CD8-positive, alpha-beta memory T cell (primary cell): ENCODE data around the gene MCC. TPM values are rescaled to one million over a fixed set of nuclear protein-coding genes. Genes with fewer than 3 reads are reported as not detected.
"Not testable (repeated sequence)": the region's sequence is repeated elsewhere in the genome, so short reads cannot be mapped to it uniquely, and the experiment has no call there.

Source experiments
- CTCF ChIA-PET: fragments of 350-600 bp; sonication (Branson Sonifier 250); formaldehyde crosslinking; loops from one replicate; lab custom pipeline; 2021; ENCODE audit warnings: antibody characterized with exemption; lab: Charles Lee
- POLR2A ChIA-PET: fragments of 350-600 bp; sonication (Branson Sonifier 250); formaldehyde crosslinking; loops from one replicate; lab custom pipeline; 2021; ENCODE audit warnings: antibody characterized with exemption; lab: Charles Lee
- DNase-seq, 5 donors: peaks; one replicate each; pipeline versions ENCODE4 v3.0.0 to v3.0.0-alpha.2; 2020 to 2022; ENCODE audit warnings: mixed read lengths in 1 of 5
- H3K27ac ChIP-seq: one replicate; pipeline ENCODE4 v1.7.0; 2013; ENCODE audit warnings: low read depth, mild to moderate bottlenecking, low read length, moderate library complexity
- H3K27me3 ChIP-seq: 2 replicates; pipeline ENCODE4 v1.7.0; 2013; ENCODE audit warnings: low read length, mild to moderate bottlenecking; ENCODE audit not compliant: insufficient read depth, poor library complexity, severe bottlenecking
- H3K36me3 ChIP-seq: 2 replicates; pipeline ENCODE4 v1.7.0; 2013; ENCODE audit warnings: mild to moderate bottlenecking, low read length, moderate library complexity; ENCODE audit not compliant: insufficient read depth
- H3K4me1 ChIP-seq: 2 replicates; pipeline ENCODE4 v1.7.0; 2013; ENCODE audit warnings: mild to moderate bottlenecking, low read length, moderate library complexity; ENCODE audit not compliant: insufficient read depth
- H3K4me3 ChIP-seq: 2 replicates; pipeline ENCODE4 v1.7.0; 2013; ENCODE audit warnings: mild to moderate bottlenecking, low read length
- H3K9me3 ChIP-seq: 2 replicates; pipeline ENCODE4 v1.7.0; 2013; ENCODE audit warnings: mild to moderate bottlenecking, low read length
- H3K27ac Mint-ChIP-seq, 8 donors: one replicate each; pipeline ENCODE4 v1.8.0; 2020 to 2021; ENCODE audit warnings: mixed read lengths in 8 of 8, mild to moderate bottlenecking in 6 of 8, inconsistent platforms in 3 of 8, moderate library complexity in 3 of 8
- H3K27me3 Mint-ChIP-seq, 2 donors: one replicate each; pipeline ENCODE4 v1.8.0; 2020 to 2021; ENCODE audit warnings: mixed read lengths in 2 of 2, mild to moderate bottlenecking in 1 of 2, moderate library complexity in 1 of 2
- H3K36me3 Mint-ChIP-seq, 3 donors: one replicate each; pipeline ENCODE4 v1.8.0; 2020 to 2021; ENCODE audit warnings: mixed read lengths in 3 of 3, inconsistent platforms in 1 of 3, mild to moderate bottlenecking in 1 of 3
- H3K4me1 Mint-ChIP-seq, 3 donors: one replicate each; pipeline ENCODE4 v1.8.0; 2020 to 2021; ENCODE audit warnings: mixed read lengths in 3 of 3, inconsistent platforms in 1 of 3, mild to moderate bottlenecking in 1 of 3
- H3K4me3 Mint-ChIP-seq, 7 donors: one replicate each; pipeline ENCODE4 v1.8.0; 2020 to 2021; ENCODE audit warnings: mixed read lengths in 7 of 7, mild to moderate bottlenecking in 6 of 7, moderate library complexity in 4 of 7, inconsistent platforms in 2 of 7
- H3K9me3 Mint-ChIP-seq, 5 donors: one replicate each; pipeline ENCODE4 v1.8.0; 2020 to 2022; ENCODE audit warnings: mixed read lengths in 5 of 5, mild to moderate bottlenecking in 3 of 5, moderate library complexity in 2 of 5, inconsistent platforms in 1 of 5
- polyA plus RNA-seq: library from polyadenylated mRNA; unstranded; fragments of 300-500 nt; fragmentation: Illumina TruSeq; gene quantifications from one replicate; pipeline ENCODE4 v1.2.3, GENCODE V29; 2021
- total RNA-seq, 2 experiments: library from RNA; stranded (reverse); gene quantifications; one replicate each; pipeline ENCODE4 v1.2.3, GENCODE V29; 2021

The MCC gene
- total and polyA plus RNA-seq, 3 experiments from 2014 or later, result 4.2 to 5.4 (median 4.9) TPM

GRCh38 chr5:113457106-113457505, 31.1 kb downstream of the MCC start:
- H3K9me3 ChIP-seq, H3K4me1 ChIP-seq, H3K4me3 Mint-ChIP-seq, H3K27me3 Mint-ChIP-seq, DNase-seq, H3K27me3 ChIP-seq, H3K4me1 Mint-ChIP-seq, POLR2A ChIA-PET, H3K36me3 Mint-ChIP-seq, H3K9me3 Mint-ChIP-seq, CTCF ChIA-PET, H3K27ac Mint-ChIP-seq, H3K36me3 ChIP-seq, H3K4me3 ChIP-seq, H3K27ac ChIP-seq: not testable (repeated sequence)

GRCh38 chr5:113452941-113453340, 35.3 kb downstream of the MCC start:
- no peak overlapping the region for H3K27ac Mint-ChIP-seq
- H3K4me1 Mint-ChIP-seq, result peaks cover 5 to 7% (median 5%) of the 10 kb centered on the region in 3 donors
- no peaks in the 10 kb centered on the region for H3K36me3 Mint-ChIP-seq
- H3K27ac ChIP-seq, result no peak overlapping the region
- no peaks in the 10 kb centered on the region for H3K4me1 ChIP-seq
- H3K36me3 ChIP-seq, result no peaks in the 10 kb centered on the region
- H3K27me3 Mint-ChIP-seq, result peaks cover 6 to 12% of the 10 kb centered on the region in 2 donors
- no peak overlapping the region for H3K4me3 Mint-ChIP-seq
- H3K4me3 ChIP-seq, result no peak overlapping the region
- DNase-seq, result no peak
- ChIA-PET POLR2A (no interaction called here), CTCF (no interaction called here)
- H3K9me3 Mint-ChIP-seq, result no peaks in the 10 kb centered on the region
- no peaks in the 10 kb centered on the region for H3K9me3 ChIP-seq
- no peaks in the 10 kb centered on the region for H3K27me3 ChIP-seq

GRCh38 chr5:113451797-113452196, 36.5 kb downstream of the MCC start:
- peaks cover 6 to 19% of the 10 kb centered on the region in 2 donors for H3K27me3 Mint-ChIP-seq
- no peaks in the 10 kb centered on the region for H3K9me3 ChIP-seq
- H3K4me3 Mint-ChIP-seq, result no peak overlapping the region
- no peaks in the 10 kb centered on the region for H3K36me3 ChIP-seq
- H3K4me1 ChIP-seq, result no peaks in the 10 kb centered on the region
- no peak for DNase-seq
- peaks cover 5 to 7% (median 5%) of the 10 kb centered on the region in 3 donors for H3K4me1 Mint-ChIP-seq
- CTCF ChIA-PET, result no interaction called here
- H3K27me3 ChIP-seq, result no peaks in the 10 kb centered on the region
- H3K27ac Mint-ChIP-seq, result no peak overlapping the region
- H3K27ac ChIP-seq, result no peak overlapping the region
- H3K4me3 ChIP-seq, result no peak overlapping the region
- POLR2A ChIA-PET, result no interaction called here
- H3K36me3 Mint-ChIP-seq, result no peaks in the 10 kb centered on the region
- H3K9me3 Mint-ChIP-seq, result no peaks in the 10 kb centered on the region

GRCh38 chr5:113450929-113451328, 37.3 kb downstream of the MCC start:
- Histone ChIP-seq H3K27ac (no peak overlapping the region), H3K36me3 (no peaks in the 10 kb centered on the region), H3K4me1 (no peaks in the 10 kb centered on the region), H3K4me3 (no peak overlapping the region), H3K9me3 (no peaks in the 10 kb centered on the region), H3K27me3 (no peaks in the 10 kb centered on the region)
- Mint-ChIP-seq H3K27me3 (peaks cover 3 to 26% of the 10 kb centered on the region in 2 donors), H3K27ac (peak overlapping the region in 2 of 8 donors; percentile 10 to 85), H3K9me3 (no peaks in the 10 kb centered on the region), H3K4me1 (peaks cover 5 to 7% (median 5%) of the 10 kb centered on the region in 3 donors), H3K36me3 (no peaks in the 10 kb centered on the region), H3K4me3 (no peak overlapping the region)
- ChIA-PET POLR2A (no interaction called here), CTCF (no interaction called here)
- DNase-seq, result no peak

- H3K4me3 Mint-ChIP-seq, result no peak overlapping the region
- Histone ChIP-seq H3K27ac (no peak overlapping the region), H3K9me3 (no peaks in the 10 kb centered on the region), H3K27me3 (no peaks in the 10 kb centered on the region), H3K4me1 (no peaks in the 10 kb centered on the region), H3K36me3 (no peaks in the 10 kb centered on the region), H3K4me3 (no peak overlapping the region)
- ChIA-PET POLR2A (no interaction called here), CTCF (no interaction called here)
- no peak for DNase-seq
- H3K27ac Mint-ChIP-seq, result no peak overlapping the region
- H3K9me3 Mint-ChIP-seq, result peaks cover 0 to 3% (median 2%) of the 10 kb centered on the region in 5 donors
- peaks cover 5 to 7% (median 5%) of the 10 kb centered on the region in 3 donors for H3K4me1 Mint-ChIP-seq
- no peaks in the 10 kb centered on the region for H3K36me3 Mint-ChIP-seq
- peaks cover 7 to 31% of the 10 kb centered on the region in 2 donors for H3K27me3 Mint-ChIP-seq
Measured at GRCh38 chr5:113450462-113450861, 37.8 kb downstream of the MCC start.

GRCh38 chr5:113448252-113448651, 40.0 kb downstream of the MCC start:
- Mint-ChIP-seq H3K36me3 (no peaks in the 10 kb centered on the region), H3K27ac (no peak overlapping the region), H3K9me3 (peaks cover 0 to 4% (median 2%) of the 10 kb centered on the region in 5 donors), H3K4me1 (peaks cover 5 to 7% (median 5%) of the 10 kb centered on the region in 3 donors), H3K4me3 (no peak overlapping the region), H3K27me3 (peaks cover 8 to 50% of the 10 kb centered on the region in 2 donors)
- Histone ChIP-seq H3K9me3 (no peaks in the 10 kb centered on the region), H3K27me3 (no peaks in the 10 kb centered on the region), H3K4me1 (no peaks in the 10 kb centered on the region), H3K36me3 (no peaks in the 10 kb centered on the region), H3K27ac (no peak overlapping the region), H3K4me3 (no peak overlapping the region)
- ChIA-PET POLR2A (no interaction called here), CTCF (no interaction called here)
- DNase-seq, result no peak

GRCh38 chr5:113447498-113448050, 40.7 kb downstream of the MCC start:
- Histone ChIP-seq H3K27me3 (no peaks in the 10 kb centered on the region), H3K27ac (no peak overlapping the region), H3K9me3 (no peaks in the 10 kb centered on the region), H3K4me3 (no peak overlapping the region), H3K4me1 (no peaks in the 10 kb centered on the region), H3K36me3 (no peaks in the 10 kb centered on the region)
- peak overlapping the region in 1 of 8 donors; percentile 22 for H3K27ac Mint-ChIP-seq
- H3K36me3 Mint-ChIP-seq, result no peaks in the 10 kb centered on the region
- H3K4me1 Mint-ChIP-seq, result peaks cover 5 to 7% (median 5%) of the 10 kb centered on the region in 3 donors
- ChIA-PET POLR2A (no interaction called here), CTCF (no interaction called here)
- H3K9me3 Mint-ChIP-seq, result peaks cover 0 to 4% (median 2%) of the 10 kb centered on the region in 5 donors
- peaks cover 12 to 56% of the 10 kb centered on the region in 2 donors for H3K27me3 Mint-ChIP-seq
- no peak overlapping the region for H3K4me3 Mint-ChIP-seq
- no peak for DNase-seq

GRCh38 chr5:113446358-113446927, 41.8 kb downstream of the MCC start:
- DNase-seq, result no peak
- Mint-ChIP-seq H3K4me1 (peaks cover 5 to 7% (median 5%) of the 10 kb centered on the region in 3 donors), H3K27ac (no peak overlapping the region), H3K27me3 (peaks cover 12 to 58% of the 10 kb centered on the region in 2 donors), H3K36me3 (no peaks in the 10 kb centered on the region), H3K4me3 (no peak overlapping the region), H3K9me3 (peaks cover 0 to 4% (median 2%) of the 10 kb centered on the region in 5 donors)
- Histone ChIP-seq H3K27me3 (no peaks in the 10 kb centered on the region), H3K27ac (no peak overlapping the region), H3K9me3 (no peaks in the 10 kb centered on the region), H3K4me1 (no peaks in the 10 kb centered on the region), H3K4me3 (no peak overlapping the region), H3K36me3 (no peaks in the 10 kb centered on the region)
- POLR2A ChIA-PET, result no interaction called here
- CTCF ChIA-PET, result no interaction called here
